Stomach smooth muscle (tissue), 2 donors: ENCODE measurements around the gene MUC3A.
"Not testable (repeated sequence)": the region's sequence is repeated elsewhere in the genome, so short reads cannot be mapped to it uniquely, and the experiment has no call there.

Experiments used
- H3K27ac ChIP-seq: one replicate; pipeline ENCODE4 v1.7.0; 2013; ENCODE audit warnings: mild to moderate bottlenecking, low read length, inconsistent platforms
- H3K27me3 ChIP-seq, 2 donors: one replicate each; pipeline ENCODE4 v1.7.0; 2013; ENCODE audit warnings: low read length in 2 of 2; ENCODE audit not compliant: insufficient read depth in 2 of 2, control insufficient read depth in 1 of 2
- H3K36me3 ChIP-seq, 2 donors: one replicate each; pipeline ENCODE4 v1.7.0; 2013; ENCODE audit warnings: low read length in 2 of 2; ENCODE audit not compliant: control insufficient read depth in 2 of 2, insufficient read depth in 2 of 2
- H3K4me1 ChIP-seq: one replicate; pipeline ENCODE4 v1.7.0; 2013; ENCODE audit warnings: low read length; ENCODE audit not compliant: control insufficient read depth, insufficient read depth
- H3K4me3 ChIP-seq, 2 donors: one replicate each; pipeline ENCODE4 v1.7.0; 2013; ENCODE audit warnings: low read length in 2 of 2
- H3K9ac ChIP-seq, 2 donors: one replicate each; pipeline ENCODE4 v1.7.0; 2013; ENCODE audit warnings: low read length in 2 of 2, mild to moderate bottlenecking in 1 of 2
- H3K9me3 ChIP-seq, 2 donors: one replicate each; pipeline ENCODE4 v1.7.0; 2013; ENCODE audit warnings: low read length in 2 of 2; ENCODE audit not compliant: control insufficient read depth in 2 of 2
- donor health status: healthy.
- donor health status: Pancreatic carcinoma.

The MUC3A gene

GRCh38 chr7:100919335-100919734, 30.0 kb upstream of the MUC3A start:
- H3K4me3 ChIP-seq: not testable (repeated sequence)

GRCh38 chr7:100919779-100920437, 29.4 kb upstream of the MUC3A start:
- not testable (repeated sequence) for H3K36me3 ChIP-seq, H3K27ac ChIP-seq

More at GRCh38 chr7:100919335-100919734, 30.0 kb upstream of the MUC3A start:
- not testable (repeated sequence) for H3K27me3 ChIP-seq, H3K9me3 ChIP-seq, H3K9ac ChIP-seq, H3K4me1 ChIP-seq, H3K36me3 ChIP-seq, H3K27ac ChIP-seq

GRCh38 chr7:100921039-100921438, 28.3 kb upstream of the MUC3A start:
- Histone ChIP-seq H3K27me3 (peaks cover 3 to 4% of the 10 kb centered on the region in 2 donors), H3K4me1 (no peaks in the 10 kb centered on the region), H3K9me3 (no peaks in the 10 kb centered on the region), H3K36me3 (no peaks in the 10 kb centered on the region), H3K4me3 (no peak overlapping the region), H3K9ac (no peak overlapping the region), H3K27ac (no peak overlapping the region)

More at GRCh38 chr7:100919779-100920437, 29.4 kb upstream of the MUC3A start:
- not testable (repeated sequence) for H3K9me3 ChIP-seq, H3K9ac ChIP-seq, H3K4me3 ChIP-seq, H3K27me3 ChIP-seq, H3K4me1 ChIP-seq

- H3K27me3 ChIP-seq, H3K4me1 ChIP-seq, H3K9me3 ChIP-seq, H3K9ac ChIP-seq, H3K27ac ChIP-seq, H3K36me3 ChIP-seq, H3K4me3 ChIP-seq: not testable (repeated sequence)
Observed at GRCh38 chr7:100923616-100924015, 25.7 kb upstream of the MUC3A start.

GRCh38 chr7:100929808-100930174, 19.5 kb upstream of the MUC3A start:
- Histone ChIP-seq H3K27me3 (no peaks in the 10 kb centered on the region), H3K36me3 (no peaks in the 10 kb centered on the region), H3K9me3 (no peaks in the 10 kb centered on the region), H3K4me1 (no peaks in the 10 kb centered on the region), H3K27ac (no peak overlapping the region), H3K9ac (no peak overlapping the region), H3K4me3 (no peak overlapping the region)

GRCh38 chr7:100933734-100934133, 15.6 kb upstream of the MUC3A start:
- Histone ChIP-seq H3K4me1 (no peaks in the 10 kb centered on the region), H3K9me3 (no peaks in the 10 kb centered on the region), H3K27ac (no peak overlapping the region), H3K36me3 (no peaks in the 10 kb centered on the region), H3K9ac (no peak overlapping the region), H3K4me3 (no peak overlapping the region), H3K27me3 (no peaks in the 10 kb centered on the region)

GRCh38 chr7:100935381-100935780, 14.0 kb upstream of the MUC3A start:
- H3K27ac ChIP-seq, H3K9ac ChIP-seq, H3K4me3 ChIP-seq, H3K4me1 ChIP-seq, H3K27me3 ChIP-seq, H3K9me3 ChIP-seq, H3K36me3 ChIP-seq: not testable (repeated sequence)

- not testable (repeated sequence) for H3K36me3 ChIP-seq, H3K9ac ChIP-seq, H3K9me3 ChIP-seq, H3K4me1 ChIP-seq, H3K27me3 ChIP-seq, H3K4me3 ChIP-seq, H3K27ac ChIP-seq
Observed at GRCh38 chr7:100936167-100936566, 13.2 kb upstream of the MUC3A start.

- Histone ChIP-seq H3K36me3 (no peaks in the 10 kb centered on the region), H3K9ac (no peak overlapping the region), H3K27ac (no peak overlapping the region), H3K9me3 (peaks cover 2 to 10% of the 10 kb centered on the region in 2 donors), H3K4me3 (no peak overlapping the region), H3K27me3 (peaks cover 4 to 9% of the 10 kb centered on the region in 2 donors), H3K4me1 (no peaks in the 10 kb centered on the region)
Observed at GRCh38 chr7:100942045-100942774, 7.1 kb upstream of the MUC3A start.

- Histone ChIP-seq H3K9me3 (peaks cover 2 to 10% of the 10 kb centered on the region in 2 donors), H3K4me3 (no peak overlapping the region), H3K9ac (no peak overlapping the region), H3K27ac (no peak overlapping the region), H3K4me1 (no peaks in the 10 kb centered on the region), H3K27me3 (peaks cover 4 to 9% of the 10 kb centered on the region in 2 donors), H3K36me3 (no peaks in the 10 kb centered on the region)
Observed at GRCh38 chr7:100943693-100944092, 5.6 kb upstream of the MUC3A start.

GRCh38 chr7:100944138-100944537, 5.2 kb upstream of the MUC3A start:
- peaks cover 6 to 11% of the 10 kb centered on the region in 2 donors for H3K27me3 ChIP-seq
- H3K9ac ChIP-seq: no peak overlapping the region
- H3K9me3 ChIP-seq: peaks cover 2 to 10% of the 10 kb centered on the region in 2 donors
- no peaks in the 10 kb centered on the region for H3K36me3 ChIP-seq
- H3K4me3 ChIP-seq: no peak overlapping the region
- no peaks in the 10 kb centered on the region for H3K4me1 ChIP-seq
- no peak overlapping the region for H3K27ac ChIP-seq
